Activated B cell treated with CpG ODN at 0.5 μM for 24 hours (primary cell): ENCODE measurements around the gene EPS15. TPM values are rescaled to one million over a fixed set of nuclear protein-coding genes. Genes with fewer than 3 reads are reported as not detected.
A peak's percentile ranks its signal among the peaks of the same experiment; 100 is the strongest.

ENCODE experiments used
- ATAC-seq: fragments of 200-7000 bp; cut with Tn5 transposase; one replicate; pipeline ENCODE4 v1.10.0; 2021; ENCODE audit warnings: low read depth, mild to moderate bottlenecking, moderate library complexity
- CTCF ChIA-PET: fragments of 350-600 bp; sonication (Branson Sonifier 250); formaldehyde crosslinking; loops from one replicate; lab custom pipeline; 2021; ENCODE audit warnings: antibody characterized with exemption; lab: Charles Lee
- POLR2A ChIA-PET: fragments of 350-600 bp; sonication (Branson Sonifier 250); formaldehyde crosslinking; loops from one replicate; lab custom pipeline; 2021; ENCODE audit warnings: antibody characterized with exemption; lab: Charles Lee
- DNase-seq: peaks from one replicate; pipeline ENCODE4 v3.0.0; 2022
- H3K27ac Mint-ChIP-seq: one replicate; pipeline ENCODE4 v1.8.0; 2020; ENCODE audit warnings: mixed read lengths
- H3K27me3 Mint-ChIP-seq: one replicate; pipeline ENCODE4 v1.8.0; 2021; ENCODE audit warnings: mixed read lengths
- H3K36me3 Mint-ChIP-seq: one replicate; pipeline ENCODE4 v1.8.0; 2021; ENCODE audit warnings: low read depth, mixed read lengths
- H3K4me1 Mint-ChIP-seq: one replicate; pipeline ENCODE4 v1.8.0; 2021; ENCODE audit warnings: mixed read lengths
- H3K4me3 Mint-ChIP-seq: one replicate; pipeline ENCODE4 v1.8.0; 2020; ENCODE audit warnings: mild to moderate bottlenecking, mixed read lengths
- H3K9me3 Mint-ChIP-seq: one replicate; pipeline ENCODE4 v1.8.0; 2020; ENCODE audit warnings: mixed read lengths
- intact Hi-C: fragments of 100-400 bp; cut with micrococcal nuclease; formaldehyde crosslinking; loops from one replicate; pipeline ENCODE4 v1.15.1; 2024
- total RNA-seq: library from RNA; stranded (reverse); gene quantifications from 2 replicates; pipeline ENCODE4 v1.2.3, GENCODE V29; 2022
- TF ChIP-seq, protein P1 (sequence below): fragments of 200-600 bp; IDR thresholded peaks from one replicate; pipeline ENCODE4 v1.8.0; 2022; ENCODE audit warnings: antibody characterized with exemption, mild to moderate bottlenecking

The EPS15 gene
- total RNA-seq, 1 donor from 2014 or later, result 150 TPM

DNA sequence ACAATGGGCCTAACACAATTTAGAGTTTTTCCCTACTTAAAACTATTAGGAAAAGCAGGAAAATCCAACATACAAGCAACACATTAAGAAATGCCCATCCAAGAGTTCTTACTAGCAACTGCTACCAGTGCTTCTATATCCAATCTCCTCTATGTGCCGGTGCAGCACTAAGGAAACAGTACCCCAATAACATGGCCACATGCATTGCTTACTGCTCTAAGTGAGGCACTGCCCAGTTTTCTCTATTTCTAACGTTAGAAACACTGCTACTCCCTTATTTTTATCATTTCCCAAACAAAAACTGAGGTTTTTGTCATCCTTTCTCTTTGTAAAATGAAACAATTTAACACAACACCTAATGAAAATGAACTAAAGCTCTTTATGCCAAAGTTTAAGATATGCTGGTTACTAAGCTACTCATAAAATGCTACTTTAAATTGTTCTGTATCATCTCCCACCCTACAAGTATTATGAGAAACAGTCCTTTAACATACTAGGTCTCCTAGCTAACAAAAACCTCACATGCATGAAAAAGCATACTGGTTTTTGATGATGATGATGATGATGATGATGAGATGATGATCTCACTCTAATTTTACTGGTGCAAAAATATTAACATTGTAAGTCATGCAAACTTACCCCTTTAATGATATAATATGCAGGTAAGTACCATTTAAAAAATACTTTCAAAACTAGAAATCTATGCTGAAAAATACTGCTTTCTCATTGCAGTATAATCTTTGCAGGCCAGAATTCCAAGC is 98.0 kb downstream of the EPS15 start:
- peaks cover 16% of the 10 kb centered on the region for H3K4me1 Mint-ChIP-seq
- no peak for ATAC-seq
- TF ChIP-seq, protein P1, sequence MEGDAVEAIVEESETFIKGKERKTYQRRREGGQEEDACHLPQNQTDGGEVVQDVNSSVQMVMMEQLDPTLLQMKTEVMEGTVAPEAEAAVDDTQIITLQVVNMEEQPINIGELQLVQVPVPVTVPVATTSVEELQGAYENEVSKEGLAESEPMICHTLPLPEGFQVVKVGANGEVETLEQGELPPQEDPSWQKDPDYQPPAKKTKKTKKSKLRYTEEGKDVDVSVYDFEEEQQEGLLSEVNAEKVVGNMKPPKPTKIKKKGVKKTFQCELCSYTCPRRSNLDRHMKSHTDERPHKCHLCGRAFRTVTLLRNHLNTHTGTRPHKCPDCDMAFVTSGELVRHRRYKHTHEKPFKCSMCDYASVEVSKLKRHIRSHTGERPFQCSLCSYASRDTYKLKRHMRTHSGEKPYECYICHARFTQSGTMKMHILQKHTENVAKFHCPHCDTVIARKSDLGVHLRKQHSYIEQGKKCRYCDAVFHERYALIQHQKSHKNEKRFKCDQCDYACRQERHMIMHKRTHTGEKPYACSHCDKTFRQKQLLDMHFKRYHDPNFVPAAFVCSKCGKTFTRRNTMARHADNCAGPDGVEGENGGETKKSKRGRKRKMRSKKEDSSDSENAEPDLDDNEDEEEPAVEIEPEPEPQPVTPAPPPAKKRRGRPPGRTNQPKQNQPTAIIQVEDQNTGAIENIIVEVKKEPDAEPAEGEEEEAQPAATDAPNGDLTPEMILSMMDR, result no peak
- POLR2A ChIA-PET, result no interaction called here
- H3K9me3 Mint-ChIP-seq, result no peaks in the 10 kb centered on the region
- no peak overlapping the region for H3K4me3 Mint-ChIP-seq
- CTCF ChIA-PET, result interaction anchor here (2.1 kb wide), 1 partner anchor 114 kb away, joined by 7 read pairs; no protein-coding TSS in a partner anchor
- no peak for DNase-seq
- peaks cover 76% of the 10 kb centered on the region for H3K36me3 Mint-ChIP-seq
- no peaks in the 10 kb centered on the region for H3K27me3 Mint-ChIP-seq
- intact Hi-C loops, result no loop called here
- H3K27ac Mint-ChIP-seq, result peak overlapping the region; percentile 21

DNA sequence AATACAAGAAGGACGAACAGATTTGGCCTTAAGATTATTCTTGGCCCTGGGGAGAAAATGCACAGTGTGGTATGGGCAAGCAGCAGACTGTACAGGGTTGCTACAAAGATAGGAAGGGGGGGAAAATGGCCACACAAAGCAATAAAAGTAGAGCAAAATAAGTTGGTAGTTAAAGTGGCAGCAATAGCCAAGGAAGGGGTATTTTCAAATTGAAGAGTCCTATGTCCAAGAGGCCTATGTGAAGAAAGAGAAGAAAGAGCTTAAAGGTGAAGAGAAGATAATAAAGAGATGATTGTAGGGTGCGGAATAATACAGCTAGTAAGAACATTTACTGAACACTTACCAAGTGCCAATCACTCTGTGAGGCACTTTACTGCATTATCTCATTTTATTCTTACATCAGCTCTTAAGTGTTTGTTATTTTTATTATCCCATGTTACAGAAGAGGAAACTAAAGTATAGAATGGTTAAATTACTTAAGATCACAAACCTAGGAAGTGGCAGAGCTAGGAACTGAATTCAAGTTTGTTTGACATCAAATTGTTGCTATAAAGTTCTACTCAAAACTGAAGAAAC is 100.6 kb downstream of the EPS15 start:
- intact Hi-C loops, result no loop called here
- H3K4me1 Mint-ChIP-seq, result peaks cover 12% of the 10 kb centered on the region
- TF ChIP-seq, protein P1, result no peak
- POLR2A ChIA-PET, result no interaction called here
- H3K4me3 Mint-ChIP-seq, result no peak overlapping the region
- ATAC-seq (no peak), DNase-seq (no peak)
- CTCF ChIA-PET, result no interaction called here
- no peak overlapping the region for H3K27ac Mint-ChIP-seq
- peaks cover 62% of the 10 kb centered on the region for H3K36me3 Mint-ChIP-seq
- H3K27me3 Mint-ChIP-seq, result no peaks in the 10 kb centered on the region
- no peaks in the 10 kb centered on the region for H3K9me3 Mint-ChIP-seq

DNA sequence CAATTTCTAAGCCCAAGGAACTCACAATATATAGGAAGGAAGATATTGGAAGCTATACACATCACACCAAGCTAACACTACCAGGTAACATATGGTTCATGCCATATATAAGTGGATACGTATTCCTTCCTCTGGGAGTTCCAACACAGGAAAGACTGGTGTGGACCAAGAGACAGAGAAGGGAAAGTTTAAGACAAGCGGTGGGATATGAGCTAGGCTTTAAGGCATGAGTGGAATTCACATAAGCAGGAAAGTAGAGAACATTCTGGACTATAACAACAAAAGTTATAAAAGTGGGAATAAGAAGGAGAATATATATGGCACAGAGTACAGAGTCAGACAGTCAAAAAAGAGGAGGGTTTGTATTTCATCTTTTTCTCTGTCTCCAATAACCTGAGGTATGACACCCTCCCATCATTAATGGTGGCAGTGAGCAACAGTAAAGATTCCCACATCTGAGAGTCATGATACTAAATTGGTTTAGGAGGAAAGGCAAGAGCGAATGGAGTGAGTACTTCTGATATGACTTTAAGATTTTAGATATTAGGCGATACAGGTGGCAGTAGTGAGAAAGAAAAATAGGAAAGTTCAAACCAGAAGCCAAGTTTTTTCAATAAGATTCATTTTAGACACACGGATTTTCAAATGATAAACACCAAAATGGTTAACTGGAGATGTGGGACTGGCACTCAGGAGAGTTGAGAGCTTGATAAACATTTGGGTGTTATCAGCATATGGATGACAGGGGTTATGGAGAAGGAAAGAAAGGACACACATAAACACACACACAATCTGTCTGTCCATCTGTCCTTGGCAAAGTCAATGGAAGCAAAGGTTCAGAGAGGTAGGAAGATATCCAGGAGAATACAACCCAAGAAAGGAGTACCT is 101.3 kb downstream of the EPS15 start:
- Mint-ChIP-seq H3K4me3 (no peak overlapping the region), H3K27ac (no peak overlapping the region), H3K4me1 (peaks cover 11% of the 10 kb centered on the region), H3K9me3 (peaks cover under 1% of the 10 kb centered on the region), H3K27me3 (no peaks in the 10 kb centered on the region), H3K36me3 (peaks cover 61% of the 10 kb centered on the region)
- ChIA-PET POLR2A (no interaction called here), CTCF (interaction anchor here (1.0 kb wide), 1 partner anchor 118 kb away, joined by 3 read pairs; no protein-coding TSS in a partner anchor)
- DNase-seq, result no peak
- no peak for ATAC-seq
- TF ChIP-seq, protein P1, result no peak
- intact Hi-C loops, result no loop called here

DNA sequence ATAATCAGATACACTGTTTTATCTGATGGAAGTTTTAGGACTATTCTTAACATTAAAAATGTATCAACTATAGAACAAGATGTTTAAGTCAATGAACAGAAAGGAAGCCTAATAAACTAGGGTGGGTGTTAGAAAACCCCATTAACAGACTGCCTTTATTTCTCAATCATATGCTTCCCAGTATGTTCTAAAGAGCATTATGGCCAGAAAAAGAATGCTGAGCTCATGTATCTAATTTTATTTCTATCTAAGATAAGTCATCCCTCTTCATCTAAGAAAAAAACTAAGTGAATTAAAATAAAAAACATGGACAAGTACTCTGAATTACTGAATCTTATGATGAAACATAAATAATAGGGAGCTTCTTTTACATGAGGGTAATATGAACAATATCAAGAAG is 102.2 kb downstream of the EPS15 start:
- Mint-ChIP-seq H3K4me1 (peaks cover 3% of the 10 kb centered on the region), H3K9me3 (peaks cover 4% of the 10 kb centered on the region), H3K4me3 (no peak overlapping the region), H3K27ac (no peak overlapping the region), H3K27me3 (no peaks in the 10 kb centered on the region), H3K36me3 (peaks cover 61% of the 10 kb centered on the region)
- CTCF ChIA-PET, result interaction anchor here (1.0 kb wide), 1 partner anchor 118 kb away, joined by 3 read pairs; no protein-coding TSS in a partner anchor
- intact Hi-C loops, result no loop called here
- TF ChIP-seq, protein P1, result no peak
- no peak for DNase-seq
- POLR2A ChIA-PET, result interaction anchor here (0.5 kb wide), 1 partner anchor 147 kb away, joined by 3 read pairs; no protein-coding TSS in a partner anchor
- ATAC-seq, result no peak
